ENCODE data around the gene C8G.

GRCh38 chr9:136985027-136985602 is 40.1 kb downstream of the C8G start:
- no peak for TF ChIP-seq CTCF (IDR thresholded peaks at IDR 0.05 in 2 of 3, conservative IDR thresholded peaks at IDR 0.05 in 1 of 3; ENCODE audit: insufficient read depth in 2 of 3, low read depth in 1 of 3, low read length in 3 of 3)
- no peak for TF ChIP-seq ZBTB33 (CRISPR knock-in tag; IDR thresholded peaks at IDR 0.05)
- no peak for TF ChIP-seq NCOA1 (IDR thresholded peaks at IDR 0.05; ENCODE audit: low read depth)
- TF ChIP-seq U2AF2 (optimal IDR thresholded peaks at IDR 0.05; ENCODE audit: low read depth, low read length): no peak
- TF ChIP-seq ZBTB1 (CRISPR knock-in tag; IDR thresholded peaks at IDR 0.05; ENCODE audit: borderline replicate concordance, low read depth): no peak
- no peak for TF ChIP-seq CREB5 (CRISPR knock-in tag; IDR thresholded peaks at IDR 0.05)
- no peak for TF ChIP-seq POLR2A (conservative IDR thresholded peaks at IDR 0.05)
- no peak for TF ChIP-seq L3MBTL2 (IDR thresholded peaks at IDR 0.05)
- TF ChIP-seq THRAP3 (IDR thresholded peaks at IDR 0.05; ENCODE audit: borderline replicate concordance): no peak
